Suppressor macrophage treated with lipopolysaccharide for 4 hours (primary cell): ENCODE data around the gene CELF2.
A peak's percentile ranks its signal among the peaks of the same experiment; 100 is the strongest.
"Not testable (repeated sequence)": the region's sequence is repeated elsewhere in the genome, so short reads cannot be mapped to it uniquely, and the experiment has no call there.

Experiments
- DNase-seq: peaks from one replicate; pipeline ENCODE4 v3.0.0-alpha.2; 2020

CELF2 gene

DNA sequence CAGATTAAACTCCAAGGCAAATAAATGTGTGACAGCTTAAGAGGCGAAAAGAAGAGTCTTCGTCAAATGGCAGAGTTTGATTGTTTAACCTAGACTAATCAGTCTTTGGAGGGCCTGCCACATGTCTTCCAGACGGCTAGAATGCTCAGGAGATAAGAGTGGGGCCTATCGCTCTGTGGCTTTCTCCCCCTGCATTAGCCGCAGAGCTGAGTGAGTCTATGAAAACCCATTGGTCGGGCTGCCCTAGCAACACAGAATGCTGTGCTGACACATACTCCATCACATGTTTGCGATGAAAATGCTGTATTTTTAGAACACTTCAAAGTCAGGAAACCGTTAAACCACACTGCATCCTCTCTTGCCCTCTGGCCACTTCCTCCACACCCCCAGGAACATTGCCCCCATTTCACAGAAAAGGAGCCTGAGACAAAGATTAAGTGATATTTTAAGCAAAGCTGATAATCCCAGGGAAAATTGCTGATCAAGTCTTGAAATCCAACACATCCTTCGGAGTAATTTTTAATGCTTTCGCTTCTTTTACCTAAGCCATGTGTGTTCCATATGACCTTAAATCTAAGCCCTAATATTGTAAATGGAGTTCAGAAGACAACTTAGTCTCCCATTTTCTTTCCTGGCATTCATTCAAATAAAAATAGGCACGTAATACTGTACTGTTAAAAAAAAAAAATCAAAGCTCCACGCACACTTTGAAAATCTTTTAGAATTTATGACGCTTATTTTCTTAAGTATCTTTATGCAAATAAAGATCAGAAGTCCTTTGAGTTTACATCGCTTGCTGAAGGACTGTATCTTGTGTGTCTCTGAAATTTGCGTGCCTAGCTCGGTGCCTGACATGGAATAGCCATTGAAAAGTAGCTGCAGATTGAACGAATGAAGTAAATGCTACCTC, 161.2 kb downstream of the CELF2 start:
- DNase-seq: peak; percentile 79

GRCh38 chr10:11179516-11180105, 161.9 kb downstream of the CELF2 start:
- DNase-seq: no peak

DNA sequence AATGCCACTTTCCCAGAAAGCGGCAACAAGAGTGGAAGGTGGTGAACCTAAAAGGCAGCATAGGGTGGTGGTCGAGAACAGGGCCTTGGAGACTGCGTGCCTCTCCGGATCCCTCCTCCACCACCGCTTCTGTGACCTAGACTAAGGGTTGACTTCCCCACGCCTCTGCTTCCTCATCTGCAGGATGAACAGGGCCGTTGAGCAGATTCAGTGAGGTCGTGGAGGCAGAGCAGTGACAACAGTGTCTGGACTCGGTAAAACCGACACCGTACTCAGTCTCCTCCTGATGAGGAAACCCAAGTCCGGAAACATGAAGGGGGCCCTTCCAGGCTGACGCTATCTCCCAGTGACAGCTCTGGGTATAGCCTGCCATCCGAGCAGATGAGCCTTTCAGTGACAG, 162.6 kb downstream of the CELF2 start:
- DNase-seq: peak; percentile 90

GRCh38 chr10:11181978-11182377, 164.3 kb downstream of the CELF2 start:
- no peak for DNase-seq

- peak; percentile 54 for DNase-seq
Measured at GRCh38 chr10:11183015-11183414, 165.3 kb downstream of the CELF2 start.

DNA sequence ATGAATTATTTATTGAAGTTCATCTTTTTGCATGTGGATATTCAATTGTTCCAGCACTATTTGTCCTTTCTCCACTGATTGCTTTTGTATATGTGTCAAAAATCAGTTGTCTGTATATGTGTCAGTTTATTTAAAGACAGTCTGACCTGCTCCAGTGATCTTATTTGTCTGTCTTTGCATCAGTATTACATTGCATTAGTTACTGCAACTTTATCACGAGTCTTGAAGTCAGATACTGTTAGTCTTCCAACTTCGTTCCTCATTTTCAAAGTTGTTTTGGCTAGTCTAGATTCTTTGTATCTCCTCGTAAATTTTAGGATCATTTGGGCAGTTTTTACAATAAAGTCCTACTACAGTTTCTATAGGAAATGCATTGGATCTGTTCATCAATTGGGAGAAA, 166.4 kb downstream of the CELF2 start:
- peak; percentile 77 for DNase-seq

- not testable (repeated sequence) for DNase-seq
Measured at GRCh38 chr10:11185128-11185665, 167.5 kb downstream of the CELF2 start.

DNA sequence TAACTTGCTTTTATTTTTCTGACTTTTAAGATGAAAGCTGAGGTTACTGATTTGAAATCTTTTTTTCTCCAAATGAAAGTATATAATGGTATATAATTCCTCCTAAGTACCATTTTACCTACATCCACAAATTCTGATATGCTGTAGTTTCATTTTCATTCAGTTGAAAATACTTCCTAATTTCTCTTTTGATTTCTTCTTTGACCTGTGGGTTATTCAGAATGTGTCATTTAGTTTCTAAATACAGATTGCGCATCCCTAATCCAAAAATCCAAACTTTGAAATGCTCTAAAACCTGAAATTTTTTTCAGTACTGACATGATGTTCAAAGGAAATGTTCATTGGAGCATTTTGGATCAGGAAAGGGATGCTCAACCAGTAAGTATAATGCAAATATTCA, 168.7 kb downstream of the CELF2 start:
- DNase-seq: peak; percentile 59

DNA sequence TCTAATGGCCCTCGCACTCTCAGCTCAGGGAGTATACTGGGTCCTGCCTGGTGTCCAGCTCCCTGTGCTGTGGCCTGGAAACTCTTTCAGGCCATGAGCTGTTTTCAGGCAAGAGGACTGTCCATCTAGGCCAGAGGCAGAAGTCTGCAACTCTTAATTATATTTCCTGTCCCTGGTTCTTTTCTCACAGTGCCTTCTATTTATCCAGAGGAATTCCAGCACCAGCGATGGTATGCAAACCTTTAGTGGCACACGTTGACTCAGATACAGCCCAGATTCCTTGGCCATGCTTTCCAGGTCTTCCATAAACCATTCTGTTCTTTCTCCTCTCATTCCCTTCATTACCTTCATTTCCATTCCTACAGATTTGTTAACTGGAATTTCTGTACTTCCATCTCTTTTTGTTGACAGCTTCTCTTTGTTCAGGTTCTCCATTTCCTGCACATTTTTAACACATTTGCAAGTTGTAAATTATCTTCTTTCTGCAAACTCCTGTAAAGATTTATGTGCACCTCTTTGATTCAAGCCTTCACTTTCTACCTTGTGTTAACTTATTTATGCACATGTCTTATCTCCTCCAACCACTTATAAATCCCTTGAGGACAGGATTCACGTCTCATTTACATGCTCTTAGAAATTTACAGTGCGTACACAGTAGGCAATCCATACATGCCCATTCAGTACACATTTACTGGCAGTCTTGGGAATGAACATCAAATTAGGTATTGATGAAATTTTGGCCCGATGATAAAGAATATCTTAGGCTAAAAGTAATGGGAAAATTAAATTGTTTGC, 172.1 kb downstream of the CELF2 start:
- DNase-seq: no peak

GRCh38 chr10:11191190-11191589, 173.5 kb downstream of the CELF2 start:
- no peak for DNase-seq

DNA sequence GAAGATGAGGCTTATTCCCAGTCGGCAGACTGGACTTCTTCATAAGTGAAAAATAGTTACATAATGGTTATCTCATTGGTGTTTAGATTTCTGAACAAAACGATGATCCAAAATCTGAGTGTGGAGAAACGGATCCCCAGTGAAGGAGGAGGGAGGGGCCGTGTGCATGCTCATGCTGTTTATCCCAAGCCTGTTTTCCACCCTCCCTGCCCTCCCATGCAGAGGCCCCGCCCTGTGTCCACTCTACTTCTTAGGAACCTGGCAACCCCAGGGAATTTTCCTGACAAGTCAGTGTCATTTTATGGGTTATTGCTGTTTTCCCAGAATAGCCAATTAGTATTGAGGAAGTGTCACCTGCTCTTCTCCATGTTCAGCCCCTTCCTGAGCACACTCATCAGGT, 174.0 kb downstream of the CELF2 start:
- DNase-seq: no peak

DNA sequence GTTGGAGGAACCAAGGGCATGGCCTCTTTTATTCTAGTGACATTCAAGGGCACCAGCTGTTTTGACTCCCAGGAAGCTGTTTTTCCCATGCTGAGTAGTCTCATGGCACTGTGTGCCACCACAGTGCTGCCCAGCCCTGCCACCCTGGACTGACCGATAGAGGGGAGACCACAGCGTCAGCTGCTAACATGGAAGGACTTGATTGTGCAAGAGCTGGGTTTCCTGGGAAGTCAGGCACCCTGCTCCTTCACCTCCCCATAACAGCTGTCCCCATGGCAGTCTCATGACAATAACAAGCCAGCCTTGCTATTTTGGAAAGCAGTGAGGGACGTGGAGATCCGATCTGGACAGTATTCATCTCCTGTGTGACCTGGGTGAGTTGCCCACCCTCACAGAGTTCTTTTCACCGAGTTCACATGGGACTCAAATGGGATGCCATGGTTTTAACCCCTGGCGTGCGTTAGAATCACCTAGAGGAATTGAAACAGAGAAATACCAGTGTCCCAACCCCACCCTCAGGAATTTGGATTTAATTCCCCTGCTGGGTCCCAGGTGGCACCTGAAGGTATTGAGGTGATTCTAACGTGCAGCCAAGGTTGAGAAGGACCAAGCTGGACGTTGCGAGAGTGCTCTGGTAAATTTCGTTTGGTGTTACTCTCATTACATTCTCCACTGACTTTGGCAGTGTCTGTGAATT, 174.8 kb downstream of the CELF2 start:
- DNase-seq: peak; percentile 61

DNA sequence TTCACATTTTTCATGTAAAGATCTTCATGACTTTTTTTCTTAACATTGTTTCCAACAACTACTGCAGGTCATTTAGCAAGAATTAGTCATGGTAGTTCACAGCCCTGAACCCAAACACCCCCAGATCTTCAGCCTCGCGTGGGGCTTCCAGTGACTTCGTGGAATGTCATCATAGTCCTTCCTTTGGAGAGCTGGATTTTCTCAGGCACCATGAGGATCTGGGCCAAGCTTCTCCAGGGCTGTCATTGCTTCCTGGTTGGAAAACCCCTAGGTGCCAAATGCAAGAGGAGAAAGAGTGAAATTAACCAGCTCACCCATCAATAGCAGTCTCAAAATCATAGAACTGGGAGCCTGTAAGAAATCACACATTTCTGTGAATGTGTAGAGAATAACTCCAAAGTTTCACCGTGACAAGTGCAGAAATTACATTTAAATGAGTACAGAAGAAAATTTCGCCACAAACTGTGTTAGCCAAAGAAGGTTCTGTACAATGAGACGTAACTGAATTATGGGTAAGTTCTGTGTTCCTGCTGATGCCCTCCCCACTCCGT, 175.4 kb downstream of the CELF2 start:
- DNase-seq: peak; percentile 72

- peak; percentile 68 for DNase-seq
Measured at GRCh38 chr10:11194859-11195586, 177.4 kb downstream of the CELF2 start.

GRCh38 chr10:11195623-11196022, 178.0 kb downstream of the CELF2 start:
- DNase-seq: no peak

GRCh38 chr10:11197266-11197712, 179.6 kb downstream of the CELF2 start:
- peak; percentile 95 for DNase-seq

- DNase-seq: no peak
Measured at GRCh38 chr10:11197878-11198277, 180.2 kb downstream of the CELF2 start.

- no peak for DNase-seq
Measured at GRCh38 chr10:11201911-11202310, 184.2 kb downstream of the CELF2 start.

- no peak for DNase-seq
Measured at GRCh38 chr10:11204351-11204942, 186.8 kb downstream of the CELF2 start.

DNA sequence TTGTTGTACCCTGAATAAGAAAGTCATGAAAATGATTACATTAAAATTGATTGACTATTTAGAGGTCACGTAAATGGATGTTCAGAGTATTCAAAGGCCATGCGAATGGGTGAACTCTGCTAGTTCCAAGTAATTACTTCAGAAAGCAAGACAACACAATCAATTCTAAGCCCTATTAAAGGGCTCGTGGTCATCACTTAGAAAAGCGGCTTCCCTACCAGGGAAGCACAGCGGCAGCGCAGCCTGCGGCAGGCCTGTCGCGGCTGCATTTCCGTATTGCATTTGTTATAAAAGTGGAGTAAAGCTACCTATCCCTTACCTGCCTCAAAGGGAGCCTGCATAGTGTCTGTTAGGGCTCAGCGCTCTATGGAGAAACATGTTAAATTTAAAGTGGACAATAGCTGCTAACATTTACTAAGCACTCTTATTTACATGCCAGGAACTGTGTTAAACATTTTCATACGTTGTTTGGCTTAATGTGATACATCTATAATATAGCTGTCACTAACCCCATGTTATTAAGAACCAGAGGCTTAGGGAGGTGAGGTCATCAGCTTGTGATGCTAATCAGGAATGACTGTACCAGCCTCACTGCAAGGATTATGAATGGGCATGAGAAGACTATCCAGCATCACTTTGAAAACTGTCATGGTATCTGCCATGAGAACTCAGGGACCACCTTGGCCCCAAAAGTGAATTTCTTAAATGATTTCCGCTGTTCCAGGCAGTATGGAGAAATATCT, 187.5 kb downstream of the CELF2 start:
- DNase-seq: peak; percentile 69
